ENCODE results near the gene GNG11. TPM values are rescaled to one million over a fixed set of nuclear protein-coding genes. Genes with fewer than 3 reads are reported as not detected.

Gene GNG11
- total and polyA plus RNA-seq, 11 donors: 10.5 to 37.7 (median 19.0) TPM

DNA sequence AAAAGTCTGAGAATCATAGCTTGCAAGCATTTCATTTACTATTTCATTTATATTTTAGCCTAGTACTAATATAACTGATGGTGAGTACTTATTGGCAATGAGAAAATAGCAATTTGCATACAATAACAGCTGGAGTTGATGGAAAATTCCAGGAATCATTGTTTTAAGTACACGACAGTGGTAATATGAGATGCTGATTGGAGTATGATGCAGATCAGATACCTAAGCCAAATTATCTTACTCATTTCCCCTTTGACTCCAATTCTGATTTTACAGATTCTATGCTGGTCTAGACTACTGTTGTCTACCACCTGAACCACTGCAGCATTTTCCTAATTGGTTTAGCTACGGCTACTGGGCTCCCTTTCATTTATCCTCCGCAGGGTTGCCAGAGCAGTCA lies 36.7 kb downstream of the GNG11 start:
- ATAC-seq (no peak), DNase-seq (no peak)
- 77 to 86% (median 80%) methylated on average over 3 of the region's 3 CpGs for WGBS, 4 donors
- Histone ChIP-seq H3K36me3 (no peaks in the 10 kb centered on the region), H3K27me3 (no peaks in the 10 kb centered on the region), H3K4me1 (no peaks in the 10 kb centered on the region), H3K9me3 (no peaks in the 10 kb centered on the region), H3K4me3 (no peak overlapping the region), H3K27ac (no peak overlapping the region)
- intact Hi-C loops (cut with DNase I): no loop called here
- TF ChIP-seq, protein P1, sequence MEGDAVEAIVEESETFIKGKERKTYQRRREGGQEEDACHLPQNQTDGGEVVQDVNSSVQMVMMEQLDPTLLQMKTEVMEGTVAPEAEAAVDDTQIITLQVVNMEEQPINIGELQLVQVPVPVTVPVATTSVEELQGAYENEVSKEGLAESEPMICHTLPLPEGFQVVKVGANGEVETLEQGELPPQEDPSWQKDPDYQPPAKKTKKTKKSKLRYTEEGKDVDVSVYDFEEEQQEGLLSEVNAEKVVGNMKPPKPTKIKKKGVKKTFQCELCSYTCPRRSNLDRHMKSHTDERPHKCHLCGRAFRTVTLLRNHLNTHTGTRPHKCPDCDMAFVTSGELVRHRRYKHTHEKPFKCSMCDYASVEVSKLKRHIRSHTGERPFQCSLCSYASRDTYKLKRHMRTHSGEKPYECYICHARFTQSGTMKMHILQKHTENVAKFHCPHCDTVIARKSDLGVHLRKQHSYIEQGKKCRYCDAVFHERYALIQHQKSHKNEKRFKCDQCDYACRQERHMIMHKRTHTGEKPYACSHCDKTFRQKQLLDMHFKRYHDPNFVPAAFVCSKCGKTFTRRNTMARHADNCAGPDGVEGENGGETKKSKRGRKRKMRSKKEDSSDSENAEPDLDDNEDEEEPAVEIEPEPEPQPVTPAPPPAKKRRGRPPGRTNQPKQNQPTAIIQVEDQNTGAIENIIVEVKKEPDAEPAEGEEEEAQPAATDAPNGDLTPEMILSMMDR (IDR thresholded peaks at IDR 0.05): no peak
- TF ChIP-seq POLR2A (IDR thresholded peaks at IDR 0.05): no peak

DNA sequence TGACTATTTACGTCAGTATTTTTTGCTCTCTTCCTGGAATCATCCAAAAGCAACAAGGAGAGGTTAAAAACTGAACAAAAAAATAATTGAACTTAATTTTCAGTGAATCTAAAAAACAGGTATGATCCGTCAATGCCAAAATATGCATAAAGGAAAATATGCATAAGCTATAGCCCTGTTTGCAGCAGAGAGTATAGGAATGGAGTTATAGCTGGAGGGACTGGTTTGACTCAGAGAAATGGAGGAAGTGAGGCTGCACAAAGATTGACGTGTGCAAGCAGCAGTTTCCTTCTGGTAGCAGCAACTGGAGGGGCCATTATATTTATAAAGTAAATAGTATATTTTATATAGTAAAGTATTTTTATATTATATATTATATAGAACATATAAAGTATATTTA lies 37.1 kb downstream of the GNG11 start:
- H3K27me3 ChIP-seq: no peaks in the 10 kb centered on the region
- H3K9me3 ChIP-seq: no peaks in the 10 kb centered on the region
- DNase-seq (no peak), ATAC-seq (no peak)
- no peak overlapping the region for H3K27ac ChIP-seq
- intact Hi-C loops (cut with DNase I): no loop called here
- H3K4me3 ChIP-seq: no peak overlapping the region
- WGBS, 4 donors: 86 to 89% (median 88%) methylated on average over 3 of the region's 3 CpGs
- H3K36me3 ChIP-seq: no peaks in the 10 kb centered on the region
- H3K4me1 ChIP-seq: no peaks in the 10 kb centered on the region
- TF ChIP-seq POLR2A (IDR thresholded peaks at IDR 0.05): no peak
- TF ChIP-seq, protein P1 (IDR thresholded peaks at IDR 0.05): no peak

GRCh38 chr7:93960986-93961385 lies 39.5 kb downstream of the GNG11 start:
- ATAC-seq: no peak
- DNase-seq: no peak
- H3K4me3 ChIP-seq: no peak overlapping the region
- no peak for TF ChIP-seq POLR2A (IDR thresholded peaks at IDR 0.05)
- TF ChIP-seq, protein P1 (IDR thresholded peaks at IDR 0.05): no peak
- no peaks in the 10 kb centered on the region for H3K9me3 ChIP-seq
- no peak overlapping the region for H3K27ac ChIP-seq
- no peaks in the 10 kb centered on the region for H3K4me1 ChIP-seq
- 93 to 95% (median 93%) methylated on average over 3 of the region's 3 CpGs for WGBS, 4 donors
- no peaks in the 10 kb centered on the region for H3K36me3 ChIP-seq
- no peaks in the 10 kb centered on the region for H3K27me3 ChIP-seq
- intact Hi-C loops (cut with DNase I): no loop called here

- Histone ChIP-seq H3K27me3 (no peaks in the 10 kb centered on the region), H3K36me3 (no peaks in the 10 kb centered on the region), H3K9me3 (no peaks in the 10 kb centered on the region), H3K4me1 (no peaks in the 10 kb centered on the region), H3K4me3 (no peak overlapping the region), H3K27ac (no peak overlapping the region)
- TF ChIP-seq POLR2A (IDR thresholded peaks at IDR 0.05): no peak
- TF ChIP-seq, protein P1 (IDR thresholded peaks at IDR 0.05): no peak
- ATAC-seq (no peak), DNase-seq (no peak)
- WGBS, 4 donors: 96 to 98% (median 97%) methylated on average over 5 of the region's 5 CpGs
- intact Hi-C loops (cut with DNase I): no loop called here
These were observed 42.7 kb downstream of the GNG11 start for GRCh38 chr7:93964262-93964661.
